Transverse colon (tissue), 4 donors: ENCODE results near the gene SSH2. TPM values are rescaled to one million over a fixed set of nuclear protein-coding genes. Genes with fewer than 3 reads are reported as not detected.

Experiments used
- DNase-seq: peaks from one replicate; pipeline ENCODE4 v3.0.0-alpha.2; 2019
- H3K27ac ChIP-seq, 4 donors: fragments of 200-600 bp; sonication (generic); 2 replicates each; pipeline ENCODE4 v1.5.1; 2016 to 2018; ENCODE audit warnings: inconsistent platforms in 4 of 4
- H3K27me3 ChIP-seq: fragments of 200-600 bp; sonication (generic); 2 replicates; pipeline ENCODE4 v1.5.1; 2017; ENCODE audit warnings: inconsistent platforms
- H3K36me3 ChIP-seq, 4 donors: fragments of 200-600 bp; sonication (generic); 2 replicates each; pipeline ENCODE4 v1.5.1; 2017 to 2019; ENCODE audit warnings: inconsistent platforms in 4 of 4
- H3K4me1 ChIP-seq, 4 donors: fragments of 200-600 bp; sonication (generic); 2 replicates each; pipeline ENCODE4 v1.5.1; 2017 to 2020; ENCODE audit warnings: inconsistent platforms in 4 of 4
- H3K4me3 ChIP-seq, 4 donors: fragments of 200-600 bp; sonication (generic); 1 replicate in 1 of 4; 2 replicates in 3 of 4; pipeline versions ENCODE4 v1.5.1 to v1.6.1; 2017 to 2019; ENCODE audit warnings: inconsistent platforms in 4 of 4
- H3K9me3 ChIP-seq, 2 donors: fragments of 200-600 bp; sonication (generic); 2 replicates each; pipeline ENCODE4 v1.5.1; 2017 to 2019; ENCODE audit warnings: inconsistent platforms in 2 of 2
- CTCF ChIP-seq, 5 experiments: fragments of 200-600 bp in 3 of 5; fragments of 450-650 bp in 2 of 5; sonication (generic) in 3 of 5; IDR thresholded peaks; 1 replicate in 2 of 5; 2 replicates in 3 of 5; pipeline ENCODE4 v1.5.1; 2016 to 2017; ENCODE audit warnings: antibody characterized with exemption in 5 of 5, inconsistent platforms in 3 of 5, mild to moderate bottlenecking in 2 of 5, moderate library complexity in 1 of 5
- EP300 ChIP-seq: sonication (generic); formaldehyde crosslinking; IDR thresholded peaks from one replicate; pipeline ENCODE4 v1.6.1; 2017; ENCODE audit warnings: antibody characterized with exemption, low read depth
- POLR2A ChIP-seq: fragments of 450-650 bp; IDR thresholded peaks from one replicate; pipeline ENCODE4 v1.6.1; 2016; ENCODE audit warnings: antibody characterized with exemption, mild to moderate bottlenecking, moderate library complexity
- POLR2AphosphoS5 ChIP-seq, 3 donors: sonication (generic); formaldehyde crosslinking; IDR thresholded peaks; one replicate each; pipeline ENCODE4 v1.6.1; 2016; ENCODE audit warnings: antibody characterized with exemption in 3 of 3
- WGBS, 2 donors: methylation state at CpG; one replicate each; pipeline ENCODE4 v1.1.5; 2018; ENCODE audit warnings: low coverage in 1 of 2; 5-methylcytosine and 5-hydroxymethylcytosine counted together
- in situ Hi-C, 4 donors: fragments of 200-750 bp; cut with MboI; loops; one replicate each; pipeline versions ENCODE4 v1.15.0 to v1.15.1; 2017; ENCODE audit warnings: low sequenced_read_pairs in 3 of 4, low pct_ligation_motif_present in 1 of 4, low pct_unique_long_range_greater_than_20kb in 1 of 4
- intact Hi-C: fragments of 100-400 bp; cut with DNase I; formaldehyde crosslinking; loops from one replicate; pipeline ENCODE4 v1.15.1; 2023; ENCODE audit warnings: low total_unique reads
- total RNA-seq, 4 donors: library from RNA; depleted of rRNA; stranded (reverse); fragments of >200 nt; gene quantifications; one replicate each; pipeline ENCODE4 v1.1.0, GENCODE V29; 2016

Gene SSH2
- total RNA-seq, 4 donors from 2014 or later = 15.3 to 99.9 (median 46.0) TPM

- intact Hi-C loops (no loop called here), in situ Hi-C loops (loop anchor here (10.0 to 25.0 kb wide), 3 partner anchors 141 to 303 kb away; partner anchors contain the start of genes EFCAB5 (in 1 of the 4) and SSH2 (in 1 of the 4))
- no peaks in the 10 kb centered on the region for H3K27me3 ChIP-seq
- no peak overlapping the region for H3K4me3 ChIP-seq
- 92 to 100% methylated on average over 3 of the region's 3 CpGs for WGBS, 2 donors
- no peak overlapping the region for H3K27ac ChIP-seq
- H3K4me1 ChIP-seq = no peaks in the 10 kb centered on the region
- TF ChIP-seq EP300 (no peak), POLR2AphosphoS5 (IDR thresholded peaks at IDR 0.05) (no peak), CTCF (IDR thresholded peaks at IDR 0.05) (no peak), POLR2A (no peak)
- DNase-seq = no peak
- H3K36me3 ChIP-seq = peaks cover 0 to 37% (median 4%) of the 10 kb centered on the region in 4 donors
- H3K9me3 ChIP-seq = no peaks in the 10 kb centered on the region
Measured at GRCh38 chr17:29633886-29634285, 296.1 kb downstream of the SSH2 start.

GRCh38 chr17:29630630-29631193, 299.3 kb downstream of the SSH2 start:
- in situ Hi-C loops = loop anchor here (10.0 to 25.0 kb wide), 3 partner anchors 144 to 307 kb away; partner anchors contain the start of genes EFCAB5 (in 1 of the 4) and SSH2 (in 1 of the 4)
- intact Hi-C loops = no loop called here
- Histone ChIP-seq H3K4me3 (no peak overlapping the region), H3K9me3 (no peaks in the 10 kb centered on the region), H3K27ac (no peak overlapping the region), H3K27me3 (no peaks in the 10 kb centered on the region), H3K36me3 (peaks cover 0 to 28% (median 4%) of the 10 kb centered on the region in 4 donors), H3K4me1 (no peaks in the 10 kb centered on the region)
- WGBS, 2 donors = 60 to 93% methylated on average over 1 to 6 of the region's 6 CpGs
- DNase-seq = no peak
- no peak for TF ChIP-seq POLR2A
- TF ChIP-seq EP300 = no peak

- DNase-seq = no peak
- TF ChIP-seq CTCF (IDR thresholded peaks at IDR 0.05) (no peak), POLR2AphosphoS5 (IDR thresholded peaks at IDR 0.05) (no peak)
- 69 to 74% methylated on average over 2 of the region's 2 CpGs for WGBS, 2 donors
- intact Hi-C loops (no loop called here), in situ Hi-C loops (loop anchor here (10.0 to 25.0 kb wide), 3 partner anchors 145 to 307 kb away; partner anchors contain the start of genes EFCAB5 (in 1 of the 4) and SSH2 (in 1 of the 4))
- Histone ChIP-seq H3K4me3 (no peak overlapping the region), H3K27ac (no peak overlapping the region), H3K36me3 (peaks cover 0 to 21% (median 4%) of the 10 kb centered on the region in 4 donors), H3K4me1 (no peaks in the 10 kb centered on the region), H3K27me3 (no peaks in the 10 kb centered on the region), H3K9me3 (no peaks in the 10 kb centered on the region)
Measured at GRCh38 chr17:29629839-29630238, 300.2 kb downstream of the SSH2 start.

- in situ Hi-C loops (loop anchor here in 3 of 4 donors (25.0 kb wide), 2 partner anchors 159 to 309 kb away; partner anchors contain the start of genes EFCAB5 (in 1 of the 3) and SSH2 (in 1 of the 3)), intact Hi-C loops (no loop called here)
- WGBS, 2 donors = 89 to 100% methylated on average over 1 to 2 of the region's 2 CpGs
- no peak overlapping the region for H3K4me3 ChIP-seq
- no peak for DNase-seq
- TF ChIP-seq CTCF (IDR thresholded peaks at IDR 0.05) = no peak
- TF ChIP-seq POLR2A = no peak
- TF ChIP-seq POLR2AphosphoS5 (IDR thresholded peaks at IDR 0.05) = no peak
- TF ChIP-seq EP300 = no peak
- H3K27me3 ChIP-seq = no peaks in the 10 kb centered on the region
- H3K4me1 ChIP-seq = no peaks in the 10 kb centered on the region
- H3K36me3 ChIP-seq = peaks cover 0 to 14% (median 4%) of the 10 kb centered on the region in 4 donors
- H3K27ac ChIP-seq = no peak overlapping the region
- no peaks in the 10 kb centered on the region for H3K9me3 ChIP-seq
Measured at GRCh38 chr17:29628644-29629043, 301.4 kb downstream of the SSH2 start.
